DOHH2 (cell line): ENCODE data around the gene ROCK1.

Experiments
- CTCF ChIP-seq: fragments of 200-600 bp; sonication (generic); IDR thresholded peaks from one replicate; pipeline ENCODE4 v1.5.1; 2014; ENCODE audit warnings: antibody characterized with exemption, mild to moderate bottlenecking, low read depth, low read length; ENCODE audit not compliant: poor library complexity, severe bottlenecking
- EZH2phosphoT487 ChIP-seq: fragments of 200-600 bp; sonication (generic); IDR thresholded peaks from 2 replicates; pipeline ENCODE4 v1.6.1; 2017; ENCODE audit warnings: borderline replicate concordance, mild to moderate bottlenecking, antibody characterized with exemption, low read length, moderate library complexity, mixed read lengths

GRCh38 chr18:21129566-21130216 is 18.1 kb upstream of the ROCK1 start:
- TF ChIP-seq CTCF (no peak), EZH2phosphoT487 (no peak)
